ENCODE results near the gene ZNF521. TPM values are rescaled to one million over a fixed set of nuclear protein-coding genes. Genes with fewer than 3 reads are reported as not detected.

ZNF521 gene
- total RNA-seq, 1 experiment from 2014 or later: not detected

DNA sequence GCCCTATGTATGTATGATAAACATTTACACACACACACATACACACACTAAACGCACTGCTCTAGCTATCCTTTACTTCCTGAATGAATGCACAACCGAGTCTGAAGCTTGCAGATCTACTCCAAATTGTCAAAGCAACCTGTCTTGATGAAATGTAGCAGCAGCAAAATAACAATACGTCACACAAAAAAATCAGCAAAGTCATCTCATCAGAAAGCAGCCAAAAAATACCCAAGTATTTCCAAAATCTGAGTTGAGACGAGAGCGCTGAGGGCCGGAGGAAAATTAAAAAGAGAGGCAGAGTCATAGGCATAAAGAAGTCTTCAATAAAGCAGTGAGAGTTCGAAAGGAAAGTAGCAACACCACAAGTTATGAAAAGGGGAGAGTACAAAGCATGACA is 67.7 kb downstream of the ZNF521 start:
- BruUV-seq (replicated peaks): no TSS peak
- Histone ChIP-seq H3K27ac (no peak overlapping the region), H3K9me2 (ENCODE audit: insufficient read depth) (no peaks in the 10 kb centered on the region), H3K9me3 (ENCODE audit: insufficient read depth, low read depth) (no peaks in the 10 kb centered on the region), H4K20me1 (ENCODE audit: insufficient read depth) (no peaks in the 10 kb centered on the region), H3F3A (ENCODE audit: insufficient read depth, low read depth) (no peaks in the 10 kb centered on the region), H2AFZ (no peak overlapping the region), H3K79me2 (ENCODE audit: low read depth) (no peaks in the 10 kb centered on the region), H3K4me3 (no peak overlapping the region), H3K27me3 (ENCODE audit: insufficient read depth, low read depth) (no peaks in the 10 kb centered on the region), H3K36me3 (ENCODE audit: low read depth) (no peaks in the 10 kb centered on the region), H3K4me1 (replicated peaks; ENCODE audit: insufficient read depth) (no peaks in the 10 kb centered on the region), H3K4me2 (no peak overlapping the region)
- ChIA-PET POLR2A (ENCODE audit: unreplicated experiment) (no interaction called here), CTCF (no interaction called here)
- no peak for DNase-seq
- TF ChIP-seq EZH2 (IDR thresholded peaks at IDR 0.05; ENCODE audit: low read depth) (no peak), CTCF (conservative IDR thresholded peaks at IDR 0.05) (no peak)
- intact Hi-C loops (cut with micrococcal nuclease; ENCODE audit: unreplicated experiment): no loop called here

DNA sequence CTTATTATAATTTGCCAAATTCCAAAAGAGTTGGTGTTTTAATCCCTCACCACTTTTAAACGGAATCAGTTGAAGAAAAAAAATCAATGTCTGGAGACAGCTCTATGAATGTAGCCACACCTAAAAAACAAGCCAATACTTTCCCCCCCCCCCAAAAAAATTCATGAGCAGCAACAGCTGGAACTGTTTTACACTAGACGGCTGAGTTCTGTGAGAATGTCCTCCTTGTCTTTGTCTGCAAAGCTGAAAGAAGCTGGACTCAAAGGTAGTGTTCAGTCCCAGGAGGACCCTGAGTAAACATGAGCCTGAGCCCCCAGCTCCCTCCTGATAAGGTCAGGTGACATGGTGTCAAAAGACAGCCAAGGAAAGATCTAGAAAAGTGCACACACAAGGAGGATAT is 68.2 kb downstream of the ZNF521 start:
- Histone ChIP-seq H3K27ac (no peak overlapping the region), H3K36me3 (ENCODE audit: low read depth) (no peaks in the 10 kb centered on the region), H3K4me3 (no peak overlapping the region), H3K9me3 (ENCODE audit: insufficient read depth, low read depth) (no peaks in the 10 kb centered on the region), H2AFZ (no peak overlapping the region), H3F3A (ENCODE audit: insufficient read depth, low read depth) (no peaks in the 10 kb centered on the region), H3K4me1 (replicated peaks; ENCODE audit: insufficient read depth) (no peaks in the 10 kb centered on the region), H3K9me2 (ENCODE audit: insufficient read depth) (no peaks in the 10 kb centered on the region), H3K79me2 (ENCODE audit: low read depth) (no peaks in the 10 kb centered on the region), H3K4me2 (no peak overlapping the region), H4K20me1 (ENCODE audit: insufficient read depth) (no peaks in the 10 kb centered on the region), H3K27me3 (ENCODE audit: insufficient read depth, low read depth) (no peaks in the 10 kb centered on the region)
- intact Hi-C loops (cut with micrococcal nuclease; ENCODE audit: unreplicated experiment): no loop called here
- no TSS peak for BruUV-seq (replicated peaks)
- no peak for TF ChIP-seq EZH2 (IDR thresholded peaks at IDR 0.05; ENCODE audit: low read depth)
- no peak for TF ChIP-seq CTCF (conservative IDR thresholded peaks at IDR 0.05)
- no peak for DNase-seq
- POLR2A ChIA-PET (ENCODE audit: unreplicated experiment): no interaction called here
- CTCF ChIA-PET: no interaction called here

DNA sequence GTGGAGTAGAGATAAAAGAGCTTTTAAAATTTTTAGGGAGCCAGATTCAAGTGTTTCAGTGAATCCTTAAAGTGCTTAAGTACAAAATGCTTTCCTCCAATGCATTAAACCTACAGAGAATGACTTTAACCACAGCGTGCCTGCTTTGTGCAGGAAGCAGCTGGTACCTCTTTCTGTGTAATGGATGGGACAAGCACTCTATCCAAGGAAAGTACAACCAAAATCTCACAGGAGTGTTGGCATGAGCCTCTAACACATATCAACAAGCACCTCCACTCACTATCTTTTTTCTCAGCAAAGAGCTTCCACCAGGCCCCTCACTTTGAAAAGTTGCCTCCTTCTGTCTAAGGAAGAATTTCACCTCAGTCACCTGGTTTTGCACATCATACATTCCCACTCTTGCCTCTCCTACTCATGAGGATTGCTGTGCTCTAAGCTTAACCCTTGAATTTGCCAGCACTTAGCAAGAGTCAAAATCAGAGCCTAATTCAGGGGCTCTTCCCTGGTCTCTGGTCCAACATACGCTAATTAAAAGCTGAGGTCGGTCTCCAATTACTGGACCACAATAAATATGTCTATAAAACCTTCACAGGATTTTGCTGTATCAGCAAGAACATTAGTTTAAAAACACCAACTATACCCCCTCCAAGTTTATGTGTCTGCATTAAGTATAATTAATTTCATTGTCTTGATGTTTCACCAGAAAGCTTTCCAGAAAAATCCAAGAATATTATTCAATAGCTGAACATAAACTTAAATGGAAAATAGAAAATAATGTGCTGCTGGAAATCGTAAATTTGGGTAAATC is 68.9 kb downstream of the ZNF521 start:
- Histone ChIP-seq H3K4me2 (no peak overlapping the region), H3K4me3 (no peak overlapping the region), H3F3A (ENCODE audit: insufficient read depth, low read depth) (no peaks in the 10 kb centered on the region), H3K27ac (no peak overlapping the region), H3K36me3 (ENCODE audit: low read depth) (no peaks in the 10 kb centered on the region), H3K9me3 (ENCODE audit: insufficient read depth, low read depth) (no peaks in the 10 kb centered on the region), H4K20me1 (ENCODE audit: insufficient read depth) (no peaks in the 10 kb centered on the region), H3K9me2 (ENCODE audit: insufficient read depth) (no peaks in the 10 kb centered on the region), H3K27me3 (ENCODE audit: insufficient read depth, low read depth) (no peaks in the 10 kb centered on the region), H2AFZ (no peak overlapping the region), H3K79me2 (ENCODE audit: low read depth) (no peaks in the 10 kb centered on the region), H3K4me1 (replicated peaks; ENCODE audit: insufficient read depth) (no peaks in the 10 kb centered on the region)
- TF ChIP-seq EZH2 (IDR thresholded peaks at IDR 0.05; ENCODE audit: low read depth): no peak
- TF ChIP-seq CTCF (conservative IDR thresholded peaks at IDR 0.05): no peak
- ChIA-PET POLR2A (ENCODE audit: unreplicated experiment) (no interaction called here), CTCF (no interaction called here)
- BruUV-seq (replicated peaks): no TSS peak
- no peak for DNase-seq
- intact Hi-C loops (cut with micrococcal nuclease; ENCODE audit: unreplicated experiment): no loop called here

Measured in PC-9 (cell line).